Astrocyte of the cerebellum (primary cell): Measurements from ENCODE around the gene FCN3.
A peak's percentile ranks its signal among the peaks of the same experiment; 100 is the strongest.

Source experiments
- DNase-seq: peaks from one replicate; pipeline ENCODE4 v3.0.0-alpha.2; 2011; ENCODE audit warnings: low read depth
- H3K4me3 ChIP-seq: 2 replicates; pipeline ENCODE4 v1.5.1; 2011; ENCODE audit warnings: mild to moderate bottlenecking, low read depth, low read length, moderate library complexity
- CTCF ChIP-seq: IDR thresholded peaks from 2 replicates; pipeline ENCODE4 v1.5.1; 2012; ENCODE audit warnings: low read length, low read depth, moderate library complexity, mild to moderate bottlenecking; ENCODE audit errors: missing control alignments
- in situ Hi-C: cut with HindIII; loops from 2 replicates; pipeline ENCODE4 v1.10.0; 2017; ENCODE audit warnings: low sequenced_read_pairs

The FCN3 gene

GRCh38 chr1:27327964-27328363 lies 46.7 kb downstream of the FCN3 start:
- in situ Hi-C loops: no loop called here
- no peak for DNase-seq
- no peak overlapping the region for H3K4me3 ChIP-seq
- no peak for TF ChIP-seq CTCF

GRCh38 chr1:27325286-27325685 lies 49.3 kb downstream of the FCN3 start:
- no peak for TF ChIP-seq CTCF
- DNase-seq: no peak
- H3K4me3 ChIP-seq: no peak overlapping the region
- in situ Hi-C loops: no loop called here

GRCh38 chr1:27322569-27323240 lies 51.9 kb downstream of the FCN3 start:
- DNase-seq: no peak
- H3K4me3 ChIP-seq: peak overlapping the region; percentile 100
- no peak for TF ChIP-seq CTCF
- in situ Hi-C loops: no loop called here

GRCh38 chr1:27321813-27322568 lies 52.6 kb downstream of the FCN3 start, which contains the start of gene TMEM222:
Gene TMEM222 (plus strand): TSS chr1:27322163. CDS start chr1:27322198, 35 bp downstream.
- H3K4me3 ChIP-seq: peak within 1 kb of the TSS; percentile 100
- in situ Hi-C loops: no loop called here
- TF ChIP-seq CTCF: no peak
- peak; percentile 90 for DNase-seq
